Cardiac muscle cell (in vitro differentiated cells and primary cell): ENCODE data around the gene ALDH3A1. TPM values are rescaled to one million over a fixed set of nuclear protein-coding genes. Genes with fewer than 3 reads are reported as not detected.

Experiments used
- DNase-seq, 2 donors: peaks; one replicate each; pipeline versions ENCODE4 v3.0.0 to v3.0.0-alpha.2; 2010 to 2017; ENCODE audit warnings: low read depth in 1 of 2, low spot score in 1 of 2
- H3K27ac ChIP-seq: fragments of 200-600 bp; sonication (generic); 2 replicates; pipeline ENCODE4 v1.5.1; 2016
- H3K27me3 ChIP-seq: fragments of 200-600 bp; sonication (generic); 2 replicates; pipeline ENCODE4 v1.6.0; 2016; ENCODE audit warnings: control low read depth
- H3K36me3 ChIP-seq: fragments of 200-600 bp; sonication (generic); 2 replicates; pipeline ENCODE4 v1.5.1; 2016; ENCODE audit warnings: control low read depth
- H3K4me1 ChIP-seq: fragments of 200-600 bp; sonication (generic); 2 replicates; pipeline ENCODE4 v1.8.1; 2017; ENCODE audit warnings: low read depth, mild to moderate bottlenecking, mixed run types
- H3K4me3 ChIP-seq: fragments of 200-600 bp; sonication (generic); 2 replicates; pipeline ENCODE4 v1.5.1; 2016; ENCODE audit warnings: mild to moderate bottlenecking
- H3K9me3 ChIP-seq: fragments of 200-600 bp; sonication (generic); 2 replicates; pipeline ENCODE4 v1.5.1; 2017; ENCODE audit warnings: low read depth, mild to moderate bottlenecking, control low read depth
- polyA plus RNA-seq: library from polyadenylated mRNA; unstranded; fragments of >200 nt; fragmentation: Nextera tagmentation; extraction: Ambion mirVana; gene quantifications from 2 replicates; pipeline ENCODE4 v1.2.1, GENCODE V29; 2016
- total RNA-seq: library from RNA; depleted of rRNA; stranded (reverse); fragments of >200 nt; gene quantifications from 2 replicates; pipeline ENCODE4 v1.2.3, GENCODE V29; 2016
- TF ChIP-seq, protein P1 (sequence below): IDR thresholded peaks from 2 replicates; pipeline ENCODE4 v1.5.1; 2012; ENCODE audit warnings: low read depth, mild to moderate bottlenecking, low read length

The ALDH3A1 gene
- total and polyA plus RNA-seq, 2 experiments from 2014 or later = not detected

GRCh38 chr17:19781488-19782458 is 33.7 kb upstream of the ALDH3A1 start:
- Histone ChIP-seq H3K4me3 (no peak overlapping the region), H3K4me1 (no peaks in the 10 kb centered on the region), H3K36me3 (peaks cover 17% of the 10 kb centered on the region), H3K27me3 (no peaks in the 10 kb centered on the region), H3K27ac (no peak overlapping the region), H3K9me3 (no peaks in the 10 kb centered on the region)
- TF ChIP-seq, protein P1, sequence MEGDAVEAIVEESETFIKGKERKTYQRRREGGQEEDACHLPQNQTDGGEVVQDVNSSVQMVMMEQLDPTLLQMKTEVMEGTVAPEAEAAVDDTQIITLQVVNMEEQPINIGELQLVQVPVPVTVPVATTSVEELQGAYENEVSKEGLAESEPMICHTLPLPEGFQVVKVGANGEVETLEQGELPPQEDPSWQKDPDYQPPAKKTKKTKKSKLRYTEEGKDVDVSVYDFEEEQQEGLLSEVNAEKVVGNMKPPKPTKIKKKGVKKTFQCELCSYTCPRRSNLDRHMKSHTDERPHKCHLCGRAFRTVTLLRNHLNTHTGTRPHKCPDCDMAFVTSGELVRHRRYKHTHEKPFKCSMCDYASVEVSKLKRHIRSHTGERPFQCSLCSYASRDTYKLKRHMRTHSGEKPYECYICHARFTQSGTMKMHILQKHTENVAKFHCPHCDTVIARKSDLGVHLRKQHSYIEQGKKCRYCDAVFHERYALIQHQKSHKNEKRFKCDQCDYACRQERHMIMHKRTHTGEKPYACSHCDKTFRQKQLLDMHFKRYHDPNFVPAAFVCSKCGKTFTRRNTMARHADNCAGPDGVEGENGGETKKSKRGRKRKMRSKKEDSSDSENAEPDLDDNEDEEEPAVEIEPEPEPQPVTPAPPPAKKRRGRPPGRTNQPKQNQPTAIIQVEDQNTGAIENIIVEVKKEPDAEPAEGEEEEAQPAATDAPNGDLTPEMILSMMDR = no peak
- DNase-seq = no peak

DNA sequence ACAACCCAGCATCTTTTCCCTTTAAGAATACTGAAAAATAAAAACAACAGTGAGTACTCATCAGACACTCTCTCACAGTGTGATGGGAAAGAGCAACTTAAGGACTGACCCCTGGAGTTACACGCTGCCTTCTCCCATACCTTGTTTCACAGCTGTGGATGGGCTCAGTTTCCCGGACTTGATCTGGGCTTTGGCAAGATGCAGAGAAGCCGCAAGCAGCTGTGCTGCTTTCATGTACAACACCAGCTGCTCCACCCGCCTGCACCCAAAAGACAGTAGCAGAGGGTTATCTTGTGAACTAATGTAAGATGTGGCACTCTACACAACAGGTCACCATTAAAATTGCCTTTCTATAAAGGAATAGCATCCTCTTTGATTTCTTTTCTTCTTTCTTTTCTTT is 32.7 kb upstream of the ALDH3A1 start:
- no peak overlapping the region for H3K27ac ChIP-seq
- no peak for DNase-seq
- H3K4me3 ChIP-seq = no peak overlapping the region
- H3K4me1 ChIP-seq = no peaks in the 10 kb centered on the region
- H3K27me3 ChIP-seq = no peaks in the 10 kb centered on the region
- TF ChIP-seq, protein P1 = no peak
- H3K9me3 ChIP-seq = no peaks in the 10 kb centered on the region
- H3K36me3 ChIP-seq = peaks cover 22% of the 10 kb centered on the region

- Histone ChIP-seq H3K4me1 (no peaks in the 10 kb centered on the region), H3K36me3 (peaks cover 28% of the 10 kb centered on the region), H3K9me3 (no peaks in the 10 kb centered on the region), H3K4me3 (no peak overlapping the region), H3K27me3 (no peaks in the 10 kb centered on the region), H3K27ac (no peak overlapping the region)
- DNase-seq = no peak
- TF ChIP-seq, protein P1 = no peak
Observed at GRCh38 chr17:19773534-19773933, 25.4 kb upstream of the ALDH3A1 start.

DNA sequence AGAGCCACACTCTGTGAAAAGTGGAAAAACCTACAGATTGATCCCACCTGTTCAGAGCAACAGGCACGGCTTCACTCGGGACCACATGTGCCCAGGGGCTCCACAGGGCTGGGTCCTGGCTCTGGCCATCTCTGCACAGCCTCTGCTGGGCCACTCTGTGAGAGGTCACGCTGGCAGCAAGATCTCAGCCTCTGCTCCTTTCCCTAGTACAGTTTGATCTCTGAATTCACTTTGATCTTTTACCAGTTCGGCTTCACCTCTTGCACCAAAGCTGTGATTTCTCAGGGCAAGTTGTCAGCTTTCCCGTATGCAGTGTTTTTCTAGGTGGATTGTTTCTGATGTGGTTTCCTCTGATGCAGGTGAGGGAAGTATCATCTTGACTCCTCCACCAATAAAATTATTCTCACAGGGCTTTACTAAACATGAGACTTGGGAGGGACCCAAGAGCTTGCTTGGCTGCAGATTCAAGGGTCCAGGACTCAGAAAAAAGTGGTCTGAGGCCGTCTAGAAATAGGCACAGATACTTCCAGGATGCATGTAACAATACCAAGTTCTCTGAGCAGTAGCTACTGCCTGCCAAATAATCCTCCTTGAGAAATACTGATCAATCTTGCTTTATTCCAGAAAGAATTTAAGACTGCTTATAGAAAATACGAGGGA is 24.0 kb upstream of the ALDH3A1 start:
- no peaks in the 10 kb centered on the region for H3K4me1 ChIP-seq
- H3K27me3 ChIP-seq = no peaks in the 10 kb centered on the region
- TF ChIP-seq, protein P1 = no peak
- H3K4me3 ChIP-seq = no peak overlapping the region
- no peak overlapping the region for H3K27ac ChIP-seq
- no peak for DNase-seq
- H3K36me3 ChIP-seq = peaks cover 21% of the 10 kb centered on the region
- no peaks in the 10 kb centered on the region for H3K9me3 ChIP-seq

- Histone ChIP-seq H3K4me3 (no peak overlapping the region), H3K36me3 (peaks cover 16% of the 10 kb centered on the region), H3K27me3 (no peaks in the 10 kb centered on the region), H3K9me3 (no peaks in the 10 kb centered on the region), H3K4me1 (no peaks in the 10 kb centered on the region), H3K27ac (no peak overlapping the region)
- TF ChIP-seq, protein P1 = no peak
- DNase-seq = no peak
Observed at GRCh38 chr17:19770985-19771735, 23.1 kb upstream of the ALDH3A1 start.
